ENCODE results near the gene KSR2.

DNA sequence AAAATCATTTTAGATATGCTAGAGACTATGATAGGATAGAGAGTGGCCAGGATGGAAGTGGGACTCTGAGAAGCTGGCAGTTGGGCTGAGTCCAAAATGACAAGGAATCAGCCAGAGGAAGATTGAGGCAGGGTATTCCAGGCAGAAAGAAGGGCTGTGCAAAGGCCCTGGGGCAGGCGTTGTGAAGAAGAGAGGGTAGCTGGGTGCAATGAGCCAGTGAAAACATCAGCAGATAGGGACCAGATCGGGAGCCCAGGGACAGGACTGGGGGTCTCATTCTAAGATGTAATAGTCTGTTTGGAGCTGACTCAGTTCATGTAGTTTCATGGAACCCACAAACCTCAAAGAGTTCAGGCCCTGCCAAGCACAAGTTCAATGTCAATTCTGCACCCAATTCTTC, 126.6 kb downstream of the KSR2 start:
- no peak for TF ChIP-seq POLR2A (IDR thresholded peaks at IDR 0.05; ENCODE audit: low read length)
- TF ChIP-seq GATA1 (IDR thresholded peaks at IDR 0.05; ENCODE audit: low read depth, low read length) = no peak

Data from erythroblast (primary cell).